Ovary (tissue), 9 donors: ENCODE data around the gene S100PBP. TPM values are rescaled to one million over a fixed set of nuclear protein-coding genes. Genes with fewer than 3 reads are reported as not detected.
A peak's percentile ranks its signal among the peaks of the same experiment; 100 is the strongest.

Source experiments
- DNase-seq, 5 donors: peaks; one replicate each; pipeline ENCODE4 v3.0.0-alpha.2; 2019 to 2020
- H3K27ac ChIP-seq, 2 donors: fragments of 200-600 bp; one replicate each; pipeline versions ENCODE4 v1.5.1 to v1.8.0; 2019 to 2022
- H3K27me3 ChIP-seq: fragments of 200-600 bp; one replicate; pipeline ENCODE4 v1.8.0; 2022
- H3K36me3 ChIP-seq: fragments of 200-600 bp; sonication (generic); one replicate; pipeline ENCODE4 v1.5.1; 2019
- H3K4me1 ChIP-seq: one replicate; pipeline ENCODE4 v1.8.1; 2013; ENCODE audit warnings: mild to moderate bottlenecking, moderate library complexity; ENCODE audit not compliant: insufficient read depth
- H3K4me3 ChIP-seq: fragments of 200-600 bp; sonication (generic); one replicate; pipeline ENCODE4 v1.5.1; 2017
- H3K9me3 ChIP-seq, 2 donors: fragments of 200-600 bp in 1 of 2; sonication (generic) in 1 of 2; one replicate each; pipeline versions ENCODE4 v1.5.1 to v1.8.1; 2013 to 2019; ENCODE audit warnings: mild to moderate bottlenecking in 1 of 2, moderate library complexity in 1 of 2
- EP300 ChIP-seq: sonication (generic); formaldehyde crosslinking; IDR thresholded peaks from one replicate; pipeline ENCODE4 v1.6.1; 2017; ENCODE audit warnings: antibody characterized with exemption
- POLR2A ChIP-seq: fragments of 450-650 bp; IDR thresholded peaks from one replicate; pipeline ENCODE4 v1.6.1; 2017; ENCODE audit warnings: antibody characterized with exemption, mild to moderate bottlenecking, moderate library complexity
- WGBS, 3 donors: extraction: QIAGEN DNeasy Blood & Tissue Kit in 1 of 3; methylation state at CpG; one replicate each; pipeline versions ENCODE4 v1.1.5 to v1.1.7; 2013 to 2017; 5-methylcytosine and 5-hydroxymethylcytosine counted together
- intact Hi-C, 4 donors: fragments of 100-400 bp; cut with DNase I; formaldehyde crosslinking; loops; one replicate each; pipeline versions ENCODE4 v1.11.0 to v1.15.1; 2022 to 2023
- polyA plus RNA-seq, 2 donors: library from polyadenylated mRNA; stranded (reverse); fragments of 200-250 nt in 1 of 2; fragments of 350-450 nt in 1 of 2; fragmentation: Illumina TruSeq in 1 of 2; extraction: RNeasy Lipid Tissue Mini Kit (QIAGEN cat#74804) in 1 of 2; gene quantifications; one replicate each; pipeline ENCODE4 v1.2.3, GENCODE V29; 2013 to 2014
- total RNA-seq, 7 donors: library from RNA; depleted of rRNA in 2 of 7; stranded (reverse); fragments of >200 nt in 2 of 7; fragmentation: NEBNext Ultra II Directional in 3 of 7; extraction: Animal tissue kit (Norgen Biotek cat#: 25700) in 3 of 7; gene quantifications; one replicate each; pipeline versions ENCODE4 v1.1.0 to v1.2.4, GENCODE V29; 2016 to 2023
- TF ChIP-seq, protein P1 (sequence below), 3 donors: fragments of 450-650 bp in 2 of 3; fragments of 200-600 bp in 1 of 3; IDR thresholded peaks; one replicate each; pipeline versions ENCODE4 v1.5.1 to v1.8.0; 2016 to 2022; ENCODE audit warnings: antibody characterized with exemption in 3 of 3, mild to moderate bottlenecking in 1 of 3
- donor health status: DM: no; HTN: no; CAD: no; lungs with moderate emphysema.
- donor health status: DM: no; HTN: no; CAD: no.
- donor health status: Bipolar disorder and iron deficiency.
- donor health status: DM: yes; HTN: yes; CAD: no.
- donor health status: DM: no; HTN: no; CAD: no.
- donor health status: DM: yes; HTN: yes; CAD: no.

The S100PBP gene
- total and polyA plus RNA-seq, 9 donors, result 18.1 to 64.2 (median 42.6) TPM

DNA sequence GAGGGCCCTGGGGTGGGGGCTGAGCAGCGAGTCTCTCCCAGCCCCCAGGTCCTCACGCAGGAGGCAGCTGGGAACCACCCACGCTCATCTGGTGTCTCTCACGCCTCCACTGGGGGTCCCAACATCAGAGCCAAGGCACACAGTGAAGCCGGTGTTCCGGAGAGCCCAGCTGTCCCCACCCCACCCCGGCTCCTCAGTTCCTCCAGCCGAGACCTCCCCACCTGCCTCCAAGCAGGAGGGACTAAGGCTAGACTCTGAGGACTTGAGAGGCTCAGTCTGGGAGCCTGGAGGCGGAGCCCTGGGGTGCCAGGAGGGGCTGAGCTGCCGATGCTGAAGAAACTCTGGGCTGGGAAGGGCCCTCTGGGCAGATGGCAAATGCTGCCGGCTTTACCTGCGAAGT, 67.3 kb downstream of the S100PBP start:
- Histone ChIP-seq H3K27me3 (no peaks in the 10 kb centered on the region), H3K4me3 (no peak overlapping the region), H3K36me3 (no peaks in the 10 kb centered on the region), H3K4me1 (no peaks in the 10 kb centered on the region), H3K9me3 (no peaks in the 10 kb centered on the region), H3K27ac (no peak overlapping the region)
- WGBS, 3 donors, result 19 to 28% (median 19%) methylated on average over 11 to 12 of the region's 12 CpGs
- no peak for DNase-seq
- TF ChIP-seq POLR2A, result no peak
- TF ChIP-seq EP300, result no peak
- TF ChIP-seq, protein P1, sequence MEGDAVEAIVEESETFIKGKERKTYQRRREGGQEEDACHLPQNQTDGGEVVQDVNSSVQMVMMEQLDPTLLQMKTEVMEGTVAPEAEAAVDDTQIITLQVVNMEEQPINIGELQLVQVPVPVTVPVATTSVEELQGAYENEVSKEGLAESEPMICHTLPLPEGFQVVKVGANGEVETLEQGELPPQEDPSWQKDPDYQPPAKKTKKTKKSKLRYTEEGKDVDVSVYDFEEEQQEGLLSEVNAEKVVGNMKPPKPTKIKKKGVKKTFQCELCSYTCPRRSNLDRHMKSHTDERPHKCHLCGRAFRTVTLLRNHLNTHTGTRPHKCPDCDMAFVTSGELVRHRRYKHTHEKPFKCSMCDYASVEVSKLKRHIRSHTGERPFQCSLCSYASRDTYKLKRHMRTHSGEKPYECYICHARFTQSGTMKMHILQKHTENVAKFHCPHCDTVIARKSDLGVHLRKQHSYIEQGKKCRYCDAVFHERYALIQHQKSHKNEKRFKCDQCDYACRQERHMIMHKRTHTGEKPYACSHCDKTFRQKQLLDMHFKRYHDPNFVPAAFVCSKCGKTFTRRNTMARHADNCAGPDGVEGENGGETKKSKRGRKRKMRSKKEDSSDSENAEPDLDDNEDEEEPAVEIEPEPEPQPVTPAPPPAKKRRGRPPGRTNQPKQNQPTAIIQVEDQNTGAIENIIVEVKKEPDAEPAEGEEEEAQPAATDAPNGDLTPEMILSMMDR (IDR thresholded peaks at IDR 0.05), result no peak
- intact Hi-C loops, result no loop called here

DNA sequence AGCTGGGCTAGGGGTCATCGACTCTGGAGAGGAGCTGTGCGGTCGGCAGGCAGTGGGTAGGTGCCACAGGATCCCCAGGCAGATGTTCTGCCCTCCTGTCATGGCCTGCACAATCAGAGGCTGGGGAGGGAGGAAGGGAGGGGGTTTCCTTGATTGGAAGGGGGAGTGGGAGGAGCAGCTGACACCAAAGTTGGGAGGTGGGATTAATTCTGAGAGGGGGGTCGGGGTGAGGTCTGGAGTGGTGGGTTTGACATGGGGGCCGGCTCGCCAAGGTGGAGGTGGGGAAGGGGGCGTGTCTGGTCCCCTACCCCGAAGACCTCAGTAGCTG, 68.2 kb downstream of the S100PBP start:
- DNase-seq, result no peak
- Histone ChIP-seq H3K27ac (no peak overlapping the region), H3K9me3 (no peaks in the 10 kb centered on the region), H3K4me1 (no peaks in the 10 kb centered on the region), H3K4me3 (no peak overlapping the region), H3K27me3 (no peaks in the 10 kb centered on the region), H3K36me3 (no peaks in the 10 kb centered on the region)
- 6 to 10% (median 6%) methylated on average over 8 of the region's 8 CpGs for WGBS, 3 donors
- TF ChIP-seq EP300, result no peak
- no peak for TF ChIP-seq POLR2A
- TF ChIP-seq, protein P1 (IDR thresholded peaks at IDR 0.05), result no peak
- intact Hi-C loops, result no loop called here

DNA sequence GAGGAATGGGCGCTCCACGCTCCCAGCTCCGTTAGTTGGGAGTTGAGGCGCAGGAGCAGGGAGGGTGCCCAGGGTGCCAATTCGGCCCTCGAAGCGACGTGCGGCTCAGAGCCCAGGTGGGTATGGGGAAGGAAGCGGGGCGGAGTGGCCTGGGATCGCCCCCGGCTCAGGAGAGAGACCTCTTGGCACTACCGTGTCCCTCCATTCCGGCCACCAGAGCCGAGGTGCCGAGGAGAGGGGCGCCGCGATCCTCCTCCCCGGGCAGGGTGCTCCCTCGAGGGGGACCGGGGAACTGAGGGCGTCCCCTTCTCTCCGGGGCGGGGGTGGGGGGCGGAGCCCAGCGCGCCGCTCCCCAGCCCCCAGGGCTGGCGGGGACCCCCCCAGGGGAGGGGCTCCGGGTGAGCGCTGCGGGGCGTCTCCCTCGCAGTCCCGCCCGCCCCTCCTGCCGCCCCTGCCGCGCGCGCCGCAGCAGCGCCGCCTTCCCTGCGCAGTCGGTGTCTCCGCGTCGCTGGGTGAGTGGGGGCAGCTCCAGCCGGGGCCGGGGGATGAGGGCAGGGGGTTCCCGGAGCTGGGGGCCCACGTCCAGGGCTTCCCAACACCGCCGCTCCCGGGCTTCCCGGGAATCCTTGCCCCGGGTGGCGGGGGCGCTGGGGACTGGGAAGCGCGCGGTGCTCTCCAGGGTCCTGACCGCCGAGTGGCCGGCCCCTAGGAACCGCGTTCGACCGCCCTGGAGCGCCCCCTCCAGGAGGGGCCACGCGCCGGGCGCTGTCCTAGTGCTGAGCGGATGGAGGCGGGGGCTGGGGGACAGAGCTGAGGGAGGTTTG, 68.8 kb downstream of the S100PBP start, which contains the start of gene HPCA:
TSS of gene HPCA (plus strand) at position 488 of the 824 bp plus-strand sequence. CDS start 2,408 bp downstream, outside the sequence.
- Histone ChIP-seq H3K4me1 (no peaks in the 10 kb centered on the region), H3K4me3 (no peak within 1 kb of the TSS), H3K27me3 (no peaks in the 10 kb centered on the region), H3K36me3 (no peaks in the 10 kb centered on the region), H3K9me3 (no peaks in the 10 kb centered on the region), H3K27ac (no peak within 1 kb of the TSS)
- intact Hi-C loops, result no loop called here
- TF ChIP-seq POLR2A, result no peak
- TF ChIP-seq EP300, result no peak
- TF ChIP-seq, protein P1 (IDR thresholded peaks at IDR 0.05), result no peak
- WGBS, 3 donors, result 1 to 5% (median 1%) methylated on average over 22 to 79 of the region's 79 CpGs
- DNase-seq, result peak in 4 of 5 donors; percentile 44 to 80 (median 70)

DNA sequence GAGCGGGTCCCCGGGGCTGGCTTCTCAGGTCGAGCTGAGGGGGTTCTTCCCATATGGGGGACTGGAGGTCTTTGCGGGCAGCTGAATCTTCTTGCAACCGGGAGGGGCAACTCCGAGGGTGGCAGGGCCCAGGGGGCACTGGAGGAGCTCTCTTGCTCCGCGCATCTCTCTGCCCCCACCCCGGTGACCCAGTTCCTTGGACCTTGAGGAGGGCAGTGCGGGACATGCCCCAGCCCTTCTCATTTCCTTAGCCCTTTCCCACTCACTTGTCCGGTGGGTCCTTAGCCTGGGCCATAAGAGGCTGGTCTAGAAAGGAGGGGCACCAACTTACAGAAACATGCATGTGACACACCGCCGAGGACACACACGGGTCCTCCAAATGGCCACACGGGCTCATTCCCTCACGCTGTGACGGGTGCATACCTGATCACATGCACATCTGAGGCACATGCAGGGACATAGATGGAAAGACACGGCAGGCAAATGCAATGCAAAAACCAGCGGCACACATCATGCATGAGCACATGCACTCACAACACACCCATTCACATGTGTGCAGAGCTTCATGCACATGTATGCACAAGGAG, 69.5 kb downstream of the S100PBP start:
- Histone ChIP-seq H3K36me3 (no peaks in the 10 kb centered on the region), H3K27ac (no peak overlapping the region), H3K27me3 (no peaks in the 10 kb centered on the region), H3K4me3 (no peak overlapping the region), H3K9me3 (no peaks in the 10 kb centered on the region), H3K4me1 (no peaks in the 10 kb centered on the region)
- DNase-seq, result no peak
- intact Hi-C loops, result no loop called here
- TF ChIP-seq, protein P1 (IDR thresholded peaks at IDR 0.05), result no peak
- TF ChIP-seq EP300 (no peak), POLR2A (no peak)
- 38 to 44% (median 44%) methylated on average over 18 to 19 of the region's 19 CpGs for WGBS, 3 donors
